Measurements from ENCODE around the gene MON2. TPM values are rescaled to one million over a fixed set of nuclear protein-coding genes. Genes with fewer than 3 reads are reported as not detected.

Gene MON2
- total RNA-seq, 6 experiments from 2014 or later = 29.6 to 44.1 (median 38.8) TPM

DNA sequence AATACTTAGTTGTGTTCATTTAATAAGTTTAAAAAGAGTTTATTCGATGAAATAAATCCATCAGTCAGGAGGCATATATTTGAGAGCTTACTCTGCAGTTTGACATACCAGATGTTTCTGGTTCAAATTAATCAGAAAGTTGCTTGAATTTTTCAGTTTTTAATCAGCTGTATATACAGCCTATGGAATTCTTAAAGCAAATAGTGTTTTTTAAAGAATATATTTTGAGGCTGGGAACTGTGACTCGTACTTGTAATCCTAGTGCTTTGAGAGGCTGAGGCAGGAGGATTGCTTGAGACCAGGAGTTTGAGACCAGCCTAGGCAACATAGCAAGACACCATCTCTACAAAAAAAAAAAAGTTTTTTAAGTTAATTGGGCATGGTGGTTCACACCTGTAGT, 112.1 kb downstream of the MON2 start:
- H3K4me1 Mint-ChIP-seq (ENCODE audit: low read depth) = peaks cover 15% of the 10 kb centered on the region; the same call in 1 of the 2 replicates
- H3K27me3 Mint-ChIP-seq (ENCODE audit: insufficient read depth) = no peaks in the 10 kb centered on the region; the same call in 1 of the 2 replicates

DNA sequence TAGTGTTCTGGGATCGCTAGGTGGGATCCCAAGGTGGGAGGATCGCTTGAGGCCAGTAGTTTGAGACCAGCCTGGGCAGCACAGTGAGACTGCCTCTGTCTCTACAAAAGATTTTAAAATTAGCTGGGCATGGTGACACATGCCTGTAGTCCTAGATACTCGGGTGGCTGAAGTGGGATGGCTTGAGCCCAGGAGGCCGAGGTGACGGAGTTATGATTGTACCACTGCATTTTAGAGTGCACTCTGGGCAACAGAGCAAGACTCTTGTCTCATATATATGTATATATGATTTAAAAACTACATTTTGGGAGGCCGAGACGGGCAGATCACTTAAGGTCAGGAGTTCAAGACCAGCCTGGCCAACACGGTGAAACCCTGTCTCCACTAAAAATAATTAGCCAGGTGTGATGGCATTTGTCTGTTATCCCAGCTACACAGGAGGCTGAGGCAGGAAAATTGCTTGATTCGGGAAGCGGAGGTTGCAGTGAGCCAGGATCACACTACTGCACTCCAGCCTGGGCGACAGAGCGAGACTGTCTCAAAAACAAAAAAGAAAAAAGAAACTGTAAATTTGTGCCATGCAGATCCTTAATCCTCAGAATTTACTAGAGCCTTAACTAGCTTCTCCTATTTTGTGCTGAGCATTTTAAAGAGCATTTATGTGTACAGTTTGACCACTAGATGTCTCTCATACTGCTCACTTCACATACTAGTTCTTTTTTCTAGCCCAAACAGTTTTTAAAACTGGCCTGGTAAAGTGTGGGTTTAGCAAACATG, 114.8 kb downstream of the MON2 start:
- Mint-ChIP-seq H3K27me3 (ENCODE audit: insufficient read depth) (no peaks in the 10 kb centered on the region), H3K9me3 (no peaks in the 10 kb centered on the region), H3K4me3 (no peak overlapping the region), H3K4me1 (ENCODE audit: low read depth) (peaks cover 15% of the 10 kb centered on the region; the same call in 1 of the 2 replicates), H3K36me3 (ENCODE audit: low read depth) (peaks cover 15% of the 10 kb centered on the region; the same call in 1 of the 2 replicates), H3K27ac (no peak overlapping the region)
- peak; percentile 64 for DNase-seq
- TF ChIP-seq, protein P1, sequence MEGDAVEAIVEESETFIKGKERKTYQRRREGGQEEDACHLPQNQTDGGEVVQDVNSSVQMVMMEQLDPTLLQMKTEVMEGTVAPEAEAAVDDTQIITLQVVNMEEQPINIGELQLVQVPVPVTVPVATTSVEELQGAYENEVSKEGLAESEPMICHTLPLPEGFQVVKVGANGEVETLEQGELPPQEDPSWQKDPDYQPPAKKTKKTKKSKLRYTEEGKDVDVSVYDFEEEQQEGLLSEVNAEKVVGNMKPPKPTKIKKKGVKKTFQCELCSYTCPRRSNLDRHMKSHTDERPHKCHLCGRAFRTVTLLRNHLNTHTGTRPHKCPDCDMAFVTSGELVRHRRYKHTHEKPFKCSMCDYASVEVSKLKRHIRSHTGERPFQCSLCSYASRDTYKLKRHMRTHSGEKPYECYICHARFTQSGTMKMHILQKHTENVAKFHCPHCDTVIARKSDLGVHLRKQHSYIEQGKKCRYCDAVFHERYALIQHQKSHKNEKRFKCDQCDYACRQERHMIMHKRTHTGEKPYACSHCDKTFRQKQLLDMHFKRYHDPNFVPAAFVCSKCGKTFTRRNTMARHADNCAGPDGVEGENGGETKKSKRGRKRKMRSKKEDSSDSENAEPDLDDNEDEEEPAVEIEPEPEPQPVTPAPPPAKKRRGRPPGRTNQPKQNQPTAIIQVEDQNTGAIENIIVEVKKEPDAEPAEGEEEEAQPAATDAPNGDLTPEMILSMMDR (IDR thresholded peaks at IDR 0.05) = peak; percentile 86

More for the DNA sequence above, 112.1 kb downstream of the MON2 start:
- H3K9me3 Mint-ChIP-seq = no peaks in the 10 kb centered on the region
- TF ChIP-seq, protein P1 (IDR thresholded peaks at IDR 0.05) = no peak
- no peak overlapping the region for H3K4me3 Mint-ChIP-seq
- no peak for DNase-seq
- H3K36me3 Mint-ChIP-seq (ENCODE audit: low read depth) = peaks cover 15% of the 10 kb centered on the region; the same call in 1 of the 2 replicates
- no peak overlapping the region for H3K27ac Mint-ChIP-seq

DNA sequence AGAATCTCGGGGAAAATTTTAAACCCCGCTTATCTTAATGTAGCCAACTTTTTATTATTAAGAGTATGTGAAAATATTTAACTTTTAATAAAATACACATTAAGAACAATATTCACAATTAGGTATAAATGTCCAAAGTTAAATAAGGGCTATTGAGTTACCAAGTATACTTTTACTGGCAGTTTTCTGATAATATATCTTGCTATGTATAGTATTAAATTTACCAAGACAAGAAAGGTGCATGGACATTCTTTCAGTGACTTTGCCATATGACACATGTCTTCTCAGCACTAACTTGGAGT, 115.4 kb downstream of the MON2 start:
- no peaks in the 10 kb centered on the region for H3K9me3 Mint-ChIP-seq
- no peak overlapping the region for H3K27ac Mint-ChIP-seq
- H3K4me1 Mint-ChIP-seq (ENCODE audit: low read depth) = peaks cover 20% of the 10 kb centered on the region; the same call in 1 of the 2 replicates
- no peak for DNase-seq
- TF ChIP-seq, protein P1 (IDR thresholded peaks at IDR 0.05) = peak; percentile 45
- H3K36me3 Mint-ChIP-seq (ENCODE audit: low read depth) = peaks cover 15% of the 10 kb centered on the region; the same call in 1 of the 2 replicates
- no peak overlapping the region for H3K4me3 Mint-ChIP-seq
- no peaks in the 10 kb centered on the region for H3K27me3 Mint-ChIP-seq (ENCODE audit: insufficient read depth)

DNA sequence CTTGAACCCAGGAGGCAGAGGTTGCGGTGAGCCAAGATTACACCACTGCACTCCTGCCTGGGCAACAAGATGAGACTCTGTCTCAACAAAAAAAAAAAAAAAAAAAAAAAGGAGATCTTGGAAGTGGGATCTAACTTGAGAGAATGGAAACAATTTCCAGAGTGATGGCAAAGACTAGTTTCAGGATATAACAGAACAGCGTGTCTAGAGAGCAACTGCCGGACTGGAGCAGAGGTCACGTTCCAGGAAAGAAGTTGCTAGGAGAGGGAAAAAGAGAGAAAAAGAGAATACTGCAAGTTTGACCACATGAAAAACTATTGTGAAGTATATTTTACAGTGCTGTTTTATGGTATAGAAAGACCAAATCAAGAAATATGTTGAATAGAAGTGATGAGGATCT, 118.0 kb downstream of the MON2 start:
- Mint-ChIP-seq H3K4me3 (no peak overlapping the region), H3K27ac (no peak overlapping the region), H3K9me3 (no peaks in the 10 kb centered on the region), H3K36me3 (ENCODE audit: low read depth) (peaks cover 13% of the 10 kb centered on the region), H3K4me1 (ENCODE audit: low read depth) (peaks cover 29% of the 10 kb centered on the region), H3K27me3 (ENCODE audit: insufficient read depth) (no peaks in the 10 kb centered on the region)
- TF ChIP-seq, protein P1 (IDR thresholded peaks at IDR 0.05) = no peak
- DNase-seq = no peak

DNA sequence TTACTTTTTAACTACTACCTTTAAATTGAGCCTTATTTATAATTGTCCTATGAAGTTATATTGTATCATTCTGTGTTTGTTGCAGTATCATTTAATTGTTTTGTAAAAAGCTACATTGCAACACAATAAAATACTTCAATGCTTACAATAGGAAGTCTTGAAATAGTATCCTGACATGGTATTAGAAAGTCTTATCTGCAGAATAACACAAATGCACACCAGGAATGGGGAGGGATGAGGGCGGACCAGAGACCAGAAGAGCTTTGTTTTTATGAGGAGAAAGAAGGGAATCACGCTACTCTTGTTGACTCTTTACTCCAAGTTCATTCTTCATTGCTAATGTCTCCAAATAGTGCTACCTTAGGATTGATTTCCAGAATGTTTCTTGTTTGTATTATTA, 120.2 kb downstream of the MON2 start:
- Mint-ChIP-seq H3K9me3 (no peaks in the 10 kb centered on the region), H3K36me3 (ENCODE audit: low read depth) (peaks cover 18% of the 10 kb centered on the region), H3K27me3 (ENCODE audit: insufficient read depth) (no peaks in the 10 kb centered on the region; the same call in 1 of the 2 replicates), H3K4me3 (no peak overlapping the region), H3K4me1 (ENCODE audit: low read depth) (peaks cover 34% of the 10 kb centered on the region), H3K27ac (no peak overlapping the region)
- TF ChIP-seq, protein P1 (IDR thresholded peaks at IDR 0.05) = no peak
- no peak for DNase-seq
